ACC112 (cell line): ENCODE measurements around the gene MAPRE3.
"Not testable (repeated sequence)": the region's sequence is repeated elsewhere in the genome, so short reads cannot be mapped to it uniquely, and the experiment has no call there.

Source experiments
- H2AFZ ChIP-seq: fragments of 200-600 bp; sonication (generic); one replicate; pipeline ENCODE4 v1.6.0; 2017; ENCODE audit warnings: antibody characterized with exemption, low read length; ENCODE audit not compliant: unreplicated experiment
- H3K27ac ChIP-seq: fragments of 200-600 bp; sonication (generic); 2 replicates; pipeline ENCODE4 v1.5.1; 2014; ENCODE audit warnings: low read depth, mild to moderate bottlenecking, antibody characterized with exemption, low read length, moderate library complexity
- H3K27me3 ChIP-seq: fragments of 200-600 bp; sonication (generic); 2 replicates; pipeline ENCODE4 v1.6.1; 2014; ENCODE audit warnings: mild to moderate bottlenecking, antibody characterized with exemption, low read length, moderate library complexity, mixed read lengths; ENCODE audit not compliant: insufficient read depth
- H3K36me3 ChIP-seq: fragments of 200-600 bp; sonication (generic); 2 replicates; pipeline ENCODE4 v1.6.1; 2016; ENCODE audit warnings: mild to moderate bottlenecking, antibody characterized with exemption, low read length, moderate library complexity, mixed read lengths; ENCODE audit not compliant: insufficient read depth
- H3K4me1 ChIP-seq: fragments of 200-600 bp; sonication (generic); one replicate; pipeline ENCODE4 v1.6.1; 2016; ENCODE audit warnings: low read length, mixed read lengths; ENCODE audit not compliant: insufficient read depth, unreplicated experiment, control insufficient read depth
- H3K4me3 ChIP-seq: fragments of 200-600 bp; sonication (generic); 2 replicates; pipeline ENCODE4 v1.5.1; 2014; ENCODE audit warnings: mild to moderate bottlenecking, low read depth, low read length
- H3K79me2 ChIP-seq: fragments of 200-600 bp; sonication (generic); one replicate; pipeline ENCODE4 v1.6.0; 2016; ENCODE audit warnings: low read length; ENCODE audit not compliant: control insufficient read depth, unreplicated experiment, insufficient read depth

MAPRE3 gene

DNA sequence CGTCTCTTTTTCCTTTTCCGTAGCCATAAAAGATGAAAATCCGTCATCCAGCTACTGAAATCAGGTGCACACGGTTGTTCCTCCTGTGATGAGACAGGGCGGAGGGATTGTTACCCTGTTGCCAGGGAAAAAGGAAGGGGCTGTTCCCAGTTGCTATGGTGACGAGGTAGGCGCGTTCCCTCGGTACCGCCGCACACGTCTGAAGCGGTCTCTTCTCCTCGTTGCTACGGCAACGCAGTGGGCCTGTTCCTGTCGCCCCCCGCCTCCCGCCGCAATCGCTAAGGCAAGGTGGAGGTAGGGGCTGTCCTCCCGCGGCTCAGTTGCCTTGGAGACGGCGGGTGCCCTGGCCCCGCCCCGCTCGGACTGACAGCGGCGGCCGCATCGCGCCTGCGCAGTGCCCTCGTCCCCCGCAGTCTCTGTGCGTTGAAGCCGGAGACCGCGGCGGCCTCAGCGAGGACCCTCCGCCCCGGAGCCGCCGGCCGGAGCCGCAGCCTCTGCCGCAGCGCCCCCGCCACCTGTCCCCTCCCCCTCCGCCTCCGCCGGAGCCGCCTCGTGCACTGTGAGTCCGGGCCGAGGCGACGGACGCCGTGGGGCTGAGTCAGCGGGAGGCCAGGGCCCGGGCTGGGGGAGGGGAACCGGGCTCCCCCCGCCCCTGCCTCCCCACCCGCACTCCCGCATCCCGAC is at the start of gene MAPRE3:
MAPRE3 (plus strand) TSS at position 394 of the 684 bp plus-strand sequence. CDS start 51,582 bp downstream, outside the sequence.
- Histone ChIP-seq H2AFZ (peak within 1 kb of the TSS; percentile 85), H3K4me1 (peaks cover 9% of the 10 kb centered on the region), H3K27me3 (peaks cover 18% of the 10 kb centered on the region), H3K27ac (no peak within 1 kb of the TSS; the same call in 1 of the 2 replicates), H3K36me3 (no peaks in the 10 kb centered on the region), H3K4me3 (peak within 1 kb of the TSS; percentile 93), H3K79me2 (peaks cover 6% of the 10 kb centered on the region)

DNA sequence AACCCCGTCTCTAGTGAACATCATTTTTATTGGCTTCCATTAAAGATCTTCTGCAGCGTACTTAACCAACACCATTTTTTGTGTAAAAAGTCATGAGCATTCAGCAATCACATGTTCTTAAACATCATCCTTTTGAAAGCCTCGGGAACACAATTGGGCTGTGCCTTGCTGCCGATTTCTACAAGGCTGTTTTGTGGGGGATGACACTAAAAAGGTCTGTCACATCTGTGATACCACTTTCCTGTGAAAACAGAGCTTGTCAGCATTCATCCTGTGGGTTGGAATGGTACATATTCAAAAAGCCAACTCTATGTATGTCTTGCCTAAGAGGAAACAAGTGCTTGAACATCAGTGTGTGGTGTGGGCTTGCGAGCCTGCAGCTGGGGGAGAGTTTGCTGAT is 49.1 kb upstream of the MAPRE3 start:
- H3K27ac ChIP-seq: no peak overlapping the region
- H3K4me1 ChIP-seq: no peaks in the 10 kb centered on the region
- peaks cover 17% of the 10 kb centered on the region for H3K27me3 ChIP-seq

DNA sequence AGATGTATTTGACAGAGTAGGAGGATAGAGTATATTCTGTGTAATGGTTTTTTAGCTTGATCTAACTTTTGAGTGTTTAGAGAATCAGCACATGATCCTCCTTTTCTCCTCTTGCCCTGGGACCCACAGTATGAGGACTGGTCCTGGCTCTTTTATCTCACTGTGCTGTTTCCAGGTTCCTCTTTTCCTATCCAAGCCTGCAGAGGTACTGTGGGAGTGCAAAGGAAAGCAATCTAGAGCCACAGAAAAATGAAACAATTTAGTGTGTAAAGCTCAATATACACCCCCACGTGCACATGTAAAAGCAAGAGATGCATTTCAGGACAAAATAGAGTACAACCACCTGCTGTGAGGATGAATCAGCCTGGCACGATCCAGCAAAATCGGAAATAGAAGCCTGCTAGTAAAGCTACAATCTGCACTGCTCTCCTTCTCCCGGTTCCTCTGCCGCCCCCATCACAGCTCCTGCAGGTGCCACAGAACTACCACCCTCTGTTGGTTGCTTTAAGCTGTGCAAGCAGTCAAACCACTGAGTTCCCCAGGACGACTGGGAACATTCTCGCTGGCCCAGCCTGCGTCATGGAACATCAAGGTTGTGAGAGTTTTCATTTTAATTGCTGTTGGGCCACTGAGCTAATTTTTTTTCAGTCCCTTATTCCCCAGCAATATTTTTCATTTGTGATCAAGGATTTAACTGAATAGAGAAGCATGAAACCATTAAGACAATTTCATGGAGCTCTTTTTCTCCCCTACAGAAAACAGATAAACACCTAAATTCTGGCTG is 47.8 kb upstream of the MAPRE3 start:
- Histone ChIP-seq H3K27ac (no peak overlapping the region), H3K4me3 (no peak overlapping the region), H3K4me1 (no peaks in the 10 kb centered on the region), H3K79me2 (no peaks in the 10 kb centered on the region), H2AFZ (no peak overlapping the region), H3K36me3 (no peaks in the 10 kb centered on the region), H3K27me3 (peaks cover 12% of the 10 kb centered on the region)

More for the DNA sequence above, 49.1 kb upstream of the MAPRE3 start:
- Histone ChIP-seq H3K36me3 (no peaks in the 10 kb centered on the region), H3K4me3 (no peak overlapping the region), H3K79me2 (no peaks in the 10 kb centered on the region), H2AFZ (no peak overlapping the region)

DNA sequence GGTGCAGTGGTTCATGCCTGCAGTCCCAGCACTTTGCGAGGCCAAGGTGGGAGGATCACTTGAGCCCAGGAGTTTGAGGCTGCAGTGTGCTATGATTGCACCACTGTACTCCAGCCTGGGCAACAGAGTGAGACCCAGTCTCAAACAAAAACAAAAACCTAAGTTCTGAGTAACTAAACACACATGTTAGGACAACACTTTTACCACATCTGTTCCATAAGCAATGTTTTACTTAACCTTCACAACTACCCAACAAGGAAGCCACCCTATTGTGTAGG is 47.3 kb upstream of the MAPRE3 start:
- H3K27me3 ChIP-seq: peaks cover 12% of the 10 kb centered on the region
- H3K36me3 ChIP-seq, H3K27ac ChIP-seq, H3K79me2 ChIP-seq, H3K4me3 ChIP-seq, H3K4me1 ChIP-seq, H2AFZ ChIP-seq: not testable (repeated sequence)

DNA sequence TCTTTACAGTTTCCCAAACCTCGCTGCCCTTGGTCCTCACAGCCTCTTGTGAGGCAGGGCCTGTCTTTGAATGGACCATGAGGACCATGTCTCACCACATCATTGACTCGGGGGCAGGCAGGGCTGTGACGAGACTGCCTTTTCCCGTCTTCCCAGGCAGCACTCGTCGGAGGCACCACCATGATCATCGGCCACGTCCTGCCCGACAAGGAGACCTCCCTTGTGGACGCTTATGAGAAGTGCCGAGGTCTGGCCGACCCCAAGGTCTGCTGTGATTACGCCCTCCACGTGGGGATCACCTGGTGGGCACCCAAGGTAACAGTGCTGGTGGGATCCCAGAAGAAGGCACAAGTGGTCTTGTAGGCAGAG is 45.7 kb upstream of the MAPRE3 start:
- no peak overlapping the region for H3K27ac ChIP-seq
- H3K4me1 ChIP-seq: no peaks in the 10 kb centered on the region
- no peak overlapping the region for H3K4me3 ChIP-seq
- H3K79me2 ChIP-seq: no peaks in the 10 kb centered on the region
- H3K27me3 ChIP-seq: peaks cover 12% of the 10 kb centered on the region
- H3K36me3 ChIP-seq: no peaks in the 10 kb centered on the region
- H2AFZ ChIP-seq: no peak overlapping the region

DNA sequence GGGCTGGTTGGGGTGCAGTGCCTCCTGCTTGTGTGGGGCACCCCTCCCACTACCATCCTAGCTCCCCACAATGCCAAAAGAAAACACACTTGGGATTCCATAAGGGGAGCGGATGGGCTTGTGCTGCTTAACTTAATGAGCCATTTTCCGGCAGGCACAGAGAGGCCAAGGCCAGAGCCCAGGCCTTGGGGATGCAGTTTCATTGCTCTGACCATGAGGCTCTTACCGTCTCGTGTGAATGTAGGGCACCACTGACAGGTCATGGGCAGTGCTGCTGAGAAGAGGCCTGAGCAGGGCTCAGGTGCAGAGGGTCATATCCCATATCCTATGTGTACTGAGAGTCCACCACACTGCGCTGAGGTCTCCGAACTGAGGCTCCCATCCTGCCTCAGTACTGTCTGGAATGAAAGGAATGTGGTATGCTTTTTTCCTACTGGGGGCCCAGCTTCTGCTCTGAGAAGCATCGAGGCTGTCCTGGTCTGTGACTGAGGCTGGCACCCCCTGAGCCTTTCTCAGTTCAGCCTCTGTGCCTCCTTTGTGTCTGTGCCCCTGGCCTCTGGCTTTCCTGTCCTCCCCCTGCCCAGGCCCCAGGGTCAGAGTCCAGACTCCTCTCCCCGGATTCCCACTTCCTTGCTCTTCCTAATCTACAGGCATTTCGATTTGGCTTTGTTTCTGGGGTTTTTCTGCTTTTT is 45.2 kb upstream of the MAPRE3 start:
- Histone ChIP-seq H3K4me3 (no peak overlapping the region), H3K4me1 (no peaks in the 10 kb centered on the region), H3K27ac (no peak overlapping the region), H3K27me3 (peaks cover 12% of the 10 kb centered on the region), H3K36me3 (no peaks in the 10 kb centered on the region), H3K79me2 (no peaks in the 10 kb centered on the region), H2AFZ (no peak overlapping the region)

DNA sequence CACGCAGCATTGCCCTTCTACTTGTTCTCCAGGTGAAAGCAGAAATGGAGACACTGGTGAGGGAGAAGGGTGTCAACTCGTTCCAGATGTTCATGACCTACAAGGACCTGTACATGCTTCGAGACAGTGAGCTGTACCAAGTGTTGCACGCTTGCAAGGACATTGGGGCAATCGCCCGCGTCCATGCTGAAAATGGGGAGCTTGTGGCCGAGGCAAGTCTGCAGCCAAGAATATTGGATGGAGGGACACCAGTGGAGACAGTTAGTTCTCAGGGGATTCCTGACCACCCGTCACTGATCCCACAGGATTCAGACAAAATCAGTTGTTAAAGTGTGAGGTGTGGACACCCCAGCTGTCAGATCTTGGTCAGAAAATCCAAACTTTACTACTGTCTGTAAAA is 43.2 kb upstream of the MAPRE3 start:
- H3K27me3 ChIP-seq: peaks cover 18% of the 10 kb centered on the region
- H2AFZ ChIP-seq: no peak overlapping the region
- no peaks in the 10 kb centered on the region for H3K4me1 ChIP-seq
- H3K4me3 ChIP-seq: no peak overlapping the region
- no peaks in the 10 kb centered on the region for H3K79me2 ChIP-seq
- H3K27ac ChIP-seq: no peak overlapping the region
- no peaks in the 10 kb centered on the region for H3K36me3 ChIP-seq

DNA sequence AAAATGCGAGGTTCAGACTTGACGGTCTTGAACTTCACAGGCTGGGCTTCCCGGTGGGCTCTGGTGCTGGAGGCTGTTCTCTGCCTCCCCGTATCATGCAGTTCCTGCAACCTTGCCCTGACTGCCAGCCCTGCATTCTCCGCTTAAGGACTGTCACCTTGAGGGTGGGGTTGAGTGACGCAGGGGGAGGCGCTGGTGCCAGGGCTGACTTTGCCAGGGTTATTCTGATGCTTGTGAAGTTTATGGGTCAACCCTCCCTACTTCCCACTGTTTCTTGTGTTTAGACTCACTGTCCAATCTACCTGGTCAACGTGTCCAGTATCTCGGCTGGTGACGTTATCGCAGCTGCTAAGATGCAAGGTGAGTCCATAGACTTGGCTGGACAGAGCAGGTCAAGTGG is 37.5 kb upstream of the MAPRE3 start:
- H3K36me3 ChIP-seq: no peaks in the 10 kb centered on the region
- no peak overlapping the region for H3K4me3 ChIP-seq

DNA sequence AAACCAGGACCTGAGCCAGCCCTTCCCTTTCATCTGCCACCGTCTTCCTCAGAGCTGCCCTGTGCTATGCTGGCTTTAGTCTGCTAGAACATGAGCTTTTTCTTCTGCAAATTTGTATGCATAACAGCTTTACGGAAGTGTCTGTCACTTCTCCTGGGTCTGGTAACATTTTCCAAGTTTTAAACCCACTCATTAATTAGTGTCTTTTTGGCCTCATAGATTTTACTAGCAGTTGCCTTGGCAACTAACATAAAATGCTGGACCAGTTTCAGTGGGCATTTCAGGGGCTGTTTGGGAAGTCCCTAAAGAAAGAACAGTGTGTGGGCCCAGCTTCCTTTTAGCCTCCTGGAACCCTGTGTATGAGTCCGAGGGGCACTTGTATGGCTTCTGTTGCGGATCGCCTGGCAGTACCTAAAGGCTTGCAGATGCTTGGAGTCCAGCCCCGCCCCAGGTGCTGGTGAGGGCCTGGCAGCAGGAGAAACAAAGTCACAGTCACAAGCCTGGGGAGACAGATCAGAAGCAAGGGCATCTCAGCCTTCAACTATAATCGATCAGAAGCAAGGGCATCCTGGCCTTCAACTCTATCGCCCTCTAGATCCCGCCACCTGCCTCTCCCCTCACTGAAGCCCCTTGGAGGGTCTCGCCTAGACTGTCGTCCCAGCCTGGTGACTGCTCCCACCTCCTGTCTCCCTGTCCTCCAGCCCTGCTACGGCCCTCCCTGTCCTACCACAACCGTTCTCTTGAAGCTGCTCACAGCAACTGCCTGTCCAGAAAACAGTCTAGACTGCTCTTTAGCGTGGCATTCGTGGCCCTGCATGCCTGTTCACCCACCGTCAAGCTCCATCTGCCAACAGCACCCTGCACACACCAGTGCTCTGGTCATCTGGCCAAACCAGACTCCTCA is 36.8 kb upstream of the MAPRE3 start:
- no peak overlapping the region for H3K27ac ChIP-seq
- H3K36me3 ChIP-seq: no peaks in the 10 kb centered on the region
- H2AFZ ChIP-seq: no peak overlapping the region
- no peaks in the 10 kb centered on the region for H3K79me2 ChIP-seq
- H3K4me3 ChIP-seq: no peak overlapping the region
- H3K4me1 ChIP-seq: no peaks in the 10 kb centered on the region
- H3K27me3 ChIP-seq: peaks cover 43% of the 10 kb centered on the region

More for the DNA sequence above, 37.5 kb upstream of the MAPRE3 start:
- H3K4me1 ChIP-seq: no peaks in the 10 kb centered on the region
- no peak overlapping the region for H3K27ac ChIP-seq
- no peaks in the 10 kb centered on the region for H3K79me2 ChIP-seq
- H3K27me3 ChIP-seq: peaks cover 43% of the 10 kb centered on the region
- no peak overlapping the region for H2AFZ ChIP-seq

DNA sequence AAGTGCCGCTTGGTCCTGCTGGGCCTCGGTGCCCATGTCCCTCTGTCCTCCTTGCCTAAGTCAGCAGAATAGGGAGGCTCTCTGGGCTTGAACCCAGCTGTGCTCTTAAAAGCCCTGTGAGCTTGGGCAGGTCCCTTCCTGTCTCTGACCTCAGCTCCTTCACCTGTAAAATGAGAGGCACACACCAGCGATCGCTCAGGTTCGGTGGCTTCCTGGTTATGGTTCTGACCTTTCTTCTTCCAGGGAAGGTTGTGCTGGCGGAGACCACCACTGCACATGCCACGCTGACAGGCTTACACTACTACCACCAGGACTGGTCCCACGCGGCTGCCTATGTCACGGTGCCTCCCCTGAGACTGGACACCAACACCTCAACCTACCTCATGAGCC is 36.1 kb upstream of the MAPRE3 start:
- no peaks in the 10 kb centered on the region for H3K36me3 ChIP-seq
- H3K4me3 ChIP-seq: no peak overlapping the region
- H3K27me3 ChIP-seq: peaks cover 43% of the 10 kb centered on the region
- H3K27ac ChIP-seq: no peak overlapping the region
- H3K4me1 ChIP-seq: no peaks in the 10 kb centered on the region
- H3K79me2 ChIP-seq: no peaks in the 10 kb centered on the region
- no peak overlapping the region for H2AFZ ChIP-seq
